ENCODE data around the gene FAM25A.
"Not testable (repeated sequence)": the region's sequence is repeated elsewhere in the genome, so short reads cannot be mapped to it uniquely, and the experiment has no call there.

FAM25A gene

DNA sequence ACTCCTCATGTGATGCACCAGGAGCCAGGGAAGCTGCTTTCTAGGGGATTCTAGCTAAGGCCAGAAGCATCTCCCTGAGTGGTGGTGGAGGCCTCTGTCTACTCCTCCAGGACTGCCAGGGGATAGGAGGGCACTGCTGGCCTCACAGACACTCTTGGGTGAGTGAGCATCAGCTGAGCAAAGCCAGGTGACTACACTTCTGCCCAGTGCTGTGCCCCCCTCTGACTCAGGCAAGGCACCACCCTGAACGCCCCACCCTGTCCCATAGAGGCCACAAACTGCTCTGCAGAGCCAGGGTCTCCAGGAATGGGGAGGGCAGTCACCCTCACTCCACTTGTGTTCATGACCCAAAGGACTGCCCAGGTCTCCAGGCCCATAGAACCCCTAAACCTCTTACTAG is 590 bp upstream of the FAM25A start:
- DNase-seq (ENCODE audit: low read depth, low spot score); H3K4me1 ChIP-seq (ENCODE audit: insufficient read depth, insufficient read length); H3K9ac ChIP-seq (ENCODE audit: insufficient read length, low read depth); H3K27me3 ChIP-seq (ENCODE audit: insufficient read depth, insufficient read length); H3K4me3 ChIP-seq (ENCODE audit: insufficient read length, low read depth); H3K9me3 ChIP-seq (ENCODE audit: insufficient read depth, low read length); H3K36me3 ChIP-seq (ENCODE audit: insufficient read depth, insufficient read length, low read length): not testable (repeated sequence)

DNA sequence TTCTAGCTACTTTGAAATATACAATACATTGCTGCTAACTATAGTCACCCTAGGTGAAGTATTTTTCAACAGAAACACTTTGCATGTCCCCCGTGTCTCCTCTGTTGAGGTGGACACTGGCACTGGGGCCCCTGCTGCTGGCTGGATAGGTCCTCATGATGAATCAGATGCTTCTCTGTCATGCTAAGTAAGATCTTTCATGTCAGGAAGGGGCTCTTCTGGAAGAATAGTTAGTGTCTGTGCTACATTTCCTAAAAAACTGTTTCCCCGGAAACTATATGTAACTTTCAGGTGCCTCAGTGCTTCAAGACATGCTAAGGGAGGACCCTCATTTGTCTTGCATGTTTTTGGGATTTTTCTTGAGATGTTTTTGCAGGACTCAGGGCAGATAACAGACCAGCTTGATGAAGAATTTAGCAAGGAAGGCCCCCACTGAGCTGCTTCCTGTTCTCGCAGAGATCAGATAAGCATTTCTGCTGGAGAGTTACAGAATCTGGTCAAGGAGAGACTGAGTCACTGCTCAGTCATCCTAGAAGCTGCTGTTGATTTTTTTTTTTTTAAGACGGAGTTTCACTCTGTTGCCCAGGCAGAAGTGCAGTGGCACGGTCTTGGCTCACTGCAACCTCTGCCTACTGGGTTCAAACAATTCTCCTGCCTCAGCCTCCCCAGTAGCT is 5.3 kb downstream of the FAM25A start:
- H3K9ac ChIP-seq (ENCODE audit: insufficient read length, low read depth); H3K4me1 ChIP-seq (ENCODE audit: insufficient read depth, insufficient read length); H3K9me3 ChIP-seq (ENCODE audit: insufficient read depth, low read length); H3K36me3 ChIP-seq (ENCODE audit: insufficient read depth, insufficient read length, low read length); H3K27me3 ChIP-seq (ENCODE audit: insufficient read depth, insufficient read length); H3K4me3 ChIP-seq (ENCODE audit: insufficient read length, low read depth): not testable (repeated sequence)
- DNase-seq (ENCODE audit: low read depth, low spot score): peak; percentile 23

DNA sequence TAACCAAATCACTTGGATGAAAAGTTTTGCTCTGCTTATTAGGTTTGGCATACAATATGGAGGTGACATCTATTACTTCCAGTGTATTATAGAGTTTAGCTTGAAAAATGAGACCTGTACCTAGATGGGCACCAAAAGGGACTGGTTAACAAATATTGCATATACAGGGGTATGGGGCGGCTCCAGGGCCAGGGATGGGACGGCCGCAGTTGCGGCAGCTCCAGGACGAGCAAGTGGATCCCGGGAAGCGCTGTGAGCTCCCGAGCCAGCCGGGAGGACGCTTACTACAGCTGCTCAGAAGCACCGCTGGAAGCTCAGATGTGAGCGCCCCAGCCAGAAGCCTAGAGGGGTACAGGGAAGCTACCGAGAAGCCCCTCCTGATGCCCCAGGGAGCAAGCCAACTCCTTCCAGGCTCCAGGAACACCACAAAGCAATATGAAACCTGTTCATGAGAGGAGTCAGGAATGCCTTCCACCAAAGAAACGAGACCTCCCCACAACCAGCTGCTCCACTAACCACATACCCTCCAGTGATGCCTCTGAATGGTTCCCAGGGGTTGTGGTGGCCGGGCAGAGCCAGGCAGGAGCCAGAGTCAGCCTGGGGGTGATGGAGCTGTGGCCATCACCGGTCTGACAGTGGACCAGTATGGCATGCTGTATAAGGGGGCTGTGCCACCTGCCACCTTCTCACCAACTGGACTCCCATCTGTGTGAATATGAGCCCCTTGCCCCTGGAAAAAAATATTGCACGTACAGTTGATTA is 6.8 kb downstream of the FAM25A start:
- H3K9ac ChIP-seq (ENCODE audit: insufficient read length, low read depth); H3K4me1 ChIP-seq (ENCODE audit: insufficient read depth, insufficient read length); H3K27me3 ChIP-seq (ENCODE audit: insufficient read depth, insufficient read length); H3K36me3 ChIP-seq (ENCODE audit: insufficient read depth, insufficient read length, low read length); DNase-seq (ENCODE audit: low read depth, low spot score); H3K4me3 ChIP-seq (ENCODE audit: insufficient read length, low read depth): not testable (repeated sequence)
- peaks cover 15% of the 10 kb centered on the region; the same call in 1 of the 2 replicates for H3K9me3 ChIP-seq (ENCODE audit: insufficient read depth, low read length)

DNA sequence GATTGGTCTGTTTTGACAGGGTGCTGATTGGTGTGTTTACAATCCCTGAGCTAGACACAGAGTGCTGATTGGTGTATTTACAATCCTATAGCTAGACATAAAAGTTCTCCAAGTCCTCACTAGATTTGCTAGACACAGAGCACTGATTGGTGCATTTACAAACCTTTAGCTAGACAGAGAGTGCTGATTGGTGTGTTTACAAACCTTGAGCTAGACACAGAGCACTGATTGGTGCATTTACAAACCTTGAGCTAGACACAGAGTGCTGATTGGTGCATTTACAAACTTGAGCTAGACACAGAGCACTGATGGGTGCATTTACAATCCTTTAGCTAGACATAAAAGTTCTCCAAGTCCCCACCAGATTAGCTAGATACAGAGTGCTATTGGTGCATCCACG is 10.3 kb downstream of the FAM25A start:
- not testable (repeated sequence) for H3K27me3 ChIP-seq (ENCODE audit: insufficient read depth, insufficient read length); H3K9ac ChIP-seq (ENCODE audit: insufficient read length, low read depth); H3K4me1 ChIP-seq (ENCODE audit: insufficient read depth, insufficient read length); DNase-seq (ENCODE audit: low read depth, low spot score); H3K36me3 ChIP-seq (ENCODE audit: insufficient read depth, insufficient read length, low read length); H3K4me3 ChIP-seq (ENCODE audit: insufficient read length, low read depth)
- peaks cover 19% of the 10 kb centered on the region; the same call in 1 of the 2 replicates for H3K9me3 ChIP-seq (ENCODE audit: insufficient read depth, low read length)

DNA sequence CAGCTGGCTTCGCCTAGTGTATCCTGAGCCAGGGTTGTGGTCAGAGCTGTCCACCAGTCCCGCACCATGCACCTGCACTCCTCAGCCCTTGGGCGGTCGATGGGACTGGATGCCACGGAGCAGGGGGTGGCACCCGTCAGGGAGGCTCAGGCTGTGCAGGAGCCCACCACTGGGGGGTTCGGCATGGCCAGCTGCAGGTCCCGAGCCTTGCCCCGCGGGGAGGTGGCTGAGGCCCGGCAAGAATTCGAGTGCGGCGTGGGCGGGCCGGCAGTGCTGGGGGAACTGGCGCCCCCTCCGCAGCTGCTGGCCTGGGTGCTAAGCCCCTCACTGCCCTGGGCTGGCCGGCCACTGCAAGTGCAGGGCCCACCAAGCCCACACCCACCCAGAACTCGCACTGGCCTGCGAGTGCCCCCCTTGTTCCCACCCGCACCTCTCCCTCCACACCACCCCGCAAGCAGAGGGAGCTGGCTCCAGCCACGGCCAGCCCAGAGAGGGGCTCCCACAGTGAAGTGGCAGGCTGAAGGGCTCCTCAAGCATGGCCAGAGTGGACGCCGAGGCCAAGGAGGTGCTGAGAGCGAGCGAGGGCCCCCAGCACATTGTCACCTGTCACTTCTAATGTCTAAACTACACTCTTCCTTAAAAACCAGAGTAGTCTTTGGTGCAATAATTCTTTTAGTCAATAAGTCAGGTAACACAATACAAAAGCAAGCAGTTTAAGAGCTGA is 11.0 kb downstream of the FAM25A start:
- H3K36me3 ChIP-seq (ENCODE audit: insufficient read depth, insufficient read length, low read length): no peaks in the 10 kb centered on the region
- H3K9ac ChIP-seq (ENCODE audit: insufficient read length, low read depth): no peak overlapping the region
- no peak for DNase-seq (ENCODE audit: low read depth, low spot score)
- TF ChIP-seq YY1 (IDR thresholded peaks at IDR 0.05; ENCODE audit: insufficient read depth, insufficient read length): no peak
- no peak overlapping the region for H3K4me3 ChIP-seq (ENCODE audit: insufficient read length, low read depth)
- H3K9me3 ChIP-seq (ENCODE audit: insufficient read depth, low read length): peaks cover 19% of the 10 kb centered on the region; the same call in 1 of the 2 replicates
- no peaks in the 10 kb centered on the region for H3K27me3 ChIP-seq (ENCODE audit: insufficient read depth, insufficient read length)
- H3K4me1 ChIP-seq (ENCODE audit: insufficient read depth, insufficient read length): no peaks in the 10 kb centered on the region

DNA sequence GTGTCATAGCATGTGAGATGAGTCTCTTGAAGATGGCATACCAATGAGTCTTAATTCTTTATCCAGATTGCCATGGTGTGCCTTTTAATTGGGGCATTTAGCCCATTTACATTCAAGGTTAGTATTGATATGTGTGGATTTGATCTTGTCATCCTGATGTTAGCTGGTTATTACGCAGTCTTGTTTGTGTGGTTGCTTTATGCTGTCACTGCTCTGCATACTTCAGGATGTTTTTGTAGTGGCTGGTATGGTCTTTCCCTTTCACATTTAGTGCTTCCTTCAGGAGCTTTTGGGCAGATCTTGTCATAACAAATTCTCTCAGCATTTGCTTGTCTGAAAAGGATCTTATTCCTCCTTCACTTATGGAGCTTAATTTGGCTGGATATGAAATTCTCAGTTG is 16.5 kb downstream of the FAM25A start:
- TF ChIP-seq SUZ12 (IDR thresholded peaks at IDR 0.05; ENCODE audit: extremely low read depth, insufficient read depth, insufficient read length): no peak
- TF ChIP-seq YY1 (IDR thresholded peaks at IDR 0.05; ENCODE audit: insufficient read depth, insufficient read length): no peak
- no peak for TF ChIP-seq ZNF274 (IDR thresholded peaks at IDR 0.05; ENCODE audit: low read depth, low read length)
- no peaks in the 10 kb centered on the region for H3K36me3 ChIP-seq (ENCODE audit: insufficient read depth, insufficient read length, low read length)
- H3K9ac ChIP-seq (ENCODE audit: insufficient read length, low read depth): no peak overlapping the region
- no peaks in the 10 kb centered on the region for H3K27me3 ChIP-seq (ENCODE audit: insufficient read depth, insufficient read length)
- H3K4me1 ChIP-seq (ENCODE audit: insufficient read depth, insufficient read length): peaks cover 3% of the 10 kb centered on the region
- no peak overlapping the region for H3K4me3 ChIP-seq (ENCODE audit: insufficient read length, low read depth)
- peaks cover 6% of the 10 kb centered on the region; the same call in 1 of the 2 replicates for H3K9me3 ChIP-seq (ENCODE audit: insufficient read depth, low read length)
- no peak for DNase-seq (ENCODE audit: low read depth, low spot score)

DNA sequence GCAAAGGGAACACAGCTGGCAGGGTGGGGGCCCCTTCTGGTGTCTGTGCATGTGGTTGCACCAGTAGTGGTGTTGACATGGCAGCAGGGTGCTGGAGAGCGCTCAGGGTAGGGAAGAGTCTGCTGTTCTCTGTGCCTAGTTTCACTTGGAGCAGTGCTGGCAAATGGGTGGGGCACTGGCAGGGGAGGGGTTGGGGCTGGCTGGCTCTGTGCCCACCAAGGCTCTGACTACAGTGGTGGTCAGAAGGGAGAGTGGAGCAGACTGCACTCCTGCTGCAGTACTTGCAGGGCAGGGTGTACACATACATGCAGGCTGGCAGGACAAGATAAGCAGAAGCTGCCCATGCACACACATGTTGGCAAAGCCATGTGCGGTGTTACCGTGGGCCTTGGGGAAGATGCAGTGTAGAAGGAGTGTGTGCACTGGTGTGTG is 18.2 kb downstream of the FAM25A start:
- no peak overlapping the region for H3K4me3 ChIP-seq (ENCODE audit: insufficient read length, low read depth)
- peaks cover 3% of the 10 kb centered on the region for H3K4me1 ChIP-seq (ENCODE audit: insufficient read depth, insufficient read length)
- H3K9ac ChIP-seq (ENCODE audit: insufficient read length, low read depth): no peak overlapping the region
- no peak for TF ChIP-seq ZNF274 (IDR thresholded peaks at IDR 0.05; ENCODE audit: low read depth, low read length)
- no peak for TF ChIP-seq YY1 (IDR thresholded peaks at IDR 0.05; ENCODE audit: insufficient read depth, insufficient read length)
- no peak for TF ChIP-seq SUZ12 (IDR thresholded peaks at IDR 0.05; ENCODE audit: extremely low read depth, insufficient read depth, insufficient read length)
- no peaks in the 10 kb centered on the region for H3K36me3 ChIP-seq (ENCODE audit: insufficient read depth, insufficient read length, low read length)
- no peaks in the 10 kb centered on the region for H3K9me3 ChIP-seq (ENCODE audit: insufficient read depth, low read length)
- no peak for DNase-seq (ENCODE audit: low read depth, low spot score)
- H3K27me3 ChIP-seq (ENCODE audit: insufficient read depth, insufficient read length): no peaks in the 10 kb centered on the region

All from NT2/D1 (cell line).